ENCODE measurements around the gene PODN.

Gene PODN

GRCh38 chr1:53123453-53124140, 61.6 kb downstream of the PODN start:
- TF ChIP-seq TCF4 (CRISPR knock-in tag; IDR thresholded peaks at IDR 0.05; ENCODE audit: borderline replicate concordance) (no peak), ISL1 (CRISPR knock-in tag; IDR thresholded peaks at IDR 0.05) (no peak), OSR1 (CRISPR knock-in tag; IDR thresholded peaks at IDR 0.05) (no peak), ZFP30 (CRISPR knock-in tag; IDR thresholded peaks at IDR 0.05) (no peak), CREB5 (CRISPR knock-in tag; IDR thresholded peaks at IDR 0.05; ENCODE audit: low read depth) (no peak), ZNF8 (CRISPR knock-in tag; IDR thresholded peaks at IDR 0.05) (no peak), ARNTL (CRISPR knock-in tag; IDR thresholded peaks at IDR 0.05; ENCODE audit: borderline replicate concordance, low read depth) (no peak), ZNF565 (CRISPR knock-in tag; conservative IDR thresholded peaks at IDR 0.05; ENCODE audit: low read depth) (no peak), ZNF70 (CRISPR knock-in tag; IDR thresholded peaks at IDR 0.05) (no peak), POU6F1 (CRISPR knock-in tag; IDR thresholded peaks at IDR 0.05; ENCODE audit: borderline replicate concordance, low read depth) (no peak), RARB (CRISPR knock-in tag; IDR thresholded peaks at IDR 0.05) (no peak), PPARA (CRISPR knock-in tag; IDR thresholded peaks at IDR 0.05; ENCODE audit: borderline replicate concordance) (no peak), SNAI2 (CRISPR knock-in tag; IDR thresholded peaks at IDR 0.05) (no peak), GLIS3 (CRISPR knock-in tag; IDR thresholded peaks at IDR 0.05) (no peak), ESRRG (CRISPR knock-in tag; IDR thresholded peaks at IDR 0.05) (no peak), ZFP3 (CRISPR knock-in tag; IDR thresholded peaks at IDR 0.05) (no peak), BACH2 (CRISPR knock-in tag; IDR thresholded peaks at IDR 0.05; ENCODE audit: borderline replicate concordance) (no peak), ZC3H10 (CRISPR knock-in tag; IDR thresholded peaks at IDR 0.05) (no peak)
- TF ChIP-seq, protein P1, sequence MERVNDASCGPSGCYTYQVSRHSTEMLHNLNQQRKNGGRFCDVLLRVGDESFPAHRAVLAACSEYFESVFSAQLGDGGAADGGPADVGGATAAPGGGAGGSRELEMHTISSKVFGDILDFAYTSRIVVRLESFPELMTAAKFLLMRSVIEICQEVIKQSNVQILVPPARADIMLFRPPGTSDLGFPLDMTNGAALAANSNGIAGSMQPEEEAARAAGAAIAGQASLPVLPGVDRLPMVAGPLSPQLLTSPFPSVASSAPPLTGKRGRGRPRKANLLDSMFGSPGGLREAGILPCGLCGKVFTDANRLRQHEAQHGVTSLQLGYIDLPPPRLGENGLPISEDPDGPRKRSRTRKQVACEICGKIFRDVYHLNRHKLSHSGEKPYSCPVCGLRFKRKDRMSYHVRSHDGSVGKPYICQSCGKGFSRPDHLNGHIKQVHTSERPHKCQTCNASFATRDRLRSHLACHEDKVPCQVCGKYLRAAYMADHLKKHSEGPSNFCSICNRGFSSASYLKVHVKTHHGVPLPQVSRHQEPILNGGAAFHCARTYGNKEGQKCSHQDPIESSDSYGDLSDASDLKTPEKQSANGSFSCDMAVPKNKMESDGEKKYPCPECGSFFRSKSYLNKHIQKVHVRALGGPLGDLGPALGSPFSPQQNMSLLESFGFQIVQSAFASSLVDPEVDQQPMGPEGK (CRISPR knock-in tag; IDR thresholded peaks at IDR 0.05; ENCODE audit: borderline replicate concordance), result no peak
- TF ChIP-seq, protein P2, sequence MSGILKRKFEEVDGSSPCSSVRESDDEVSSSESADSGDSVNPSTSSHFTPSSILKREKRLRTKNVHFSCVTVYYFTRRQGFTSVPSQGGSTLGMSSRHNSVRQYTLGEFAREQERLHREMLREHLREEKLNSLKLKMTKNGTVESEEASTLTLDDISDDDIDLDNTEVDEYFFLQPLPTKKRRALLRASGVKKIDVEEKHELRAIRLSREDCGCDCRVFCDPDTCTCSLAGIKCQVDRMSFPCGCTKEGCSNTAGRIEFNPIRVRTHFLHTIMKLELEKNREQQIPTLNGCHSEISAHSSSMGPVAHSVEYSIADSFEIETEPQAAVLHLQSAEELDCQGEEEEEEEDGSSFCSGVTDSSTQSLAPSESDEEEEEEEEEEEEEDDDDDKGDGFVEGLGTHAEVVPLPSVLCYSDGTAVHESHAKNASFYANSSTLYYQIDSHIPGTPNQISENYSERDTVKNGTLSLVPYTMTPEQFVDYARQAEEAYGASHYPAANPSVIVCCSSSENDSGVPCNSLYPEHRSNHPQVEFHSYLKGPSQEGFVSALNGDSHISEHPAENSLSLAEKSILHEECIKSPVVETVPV (CRISPR knock-in tag; IDR thresholded peaks at IDR 0.05), result no peak
- ATAC-seq, result no peak

DNA sequence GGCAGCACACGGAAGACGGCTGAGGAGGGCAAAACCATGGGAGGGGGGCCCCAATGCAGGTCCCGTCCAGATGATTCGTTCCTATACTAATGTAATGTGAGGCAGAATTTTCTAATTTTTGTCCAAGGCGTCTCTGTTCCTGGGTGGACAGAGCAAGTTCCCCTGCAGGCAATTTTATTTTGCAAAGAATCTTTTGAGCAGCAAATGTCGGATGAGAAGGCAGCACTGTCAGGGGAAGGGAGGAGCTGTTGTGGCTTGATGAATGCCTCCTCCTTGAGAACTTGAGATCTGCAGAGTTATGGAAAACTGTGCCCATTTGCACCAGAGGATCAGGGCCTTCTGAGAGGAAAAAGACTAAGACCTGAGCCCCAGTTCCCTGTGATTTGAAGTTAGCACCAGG, 63.1 kb downstream of the PODN start:
- ATAC-seq, result no peak
- TF ChIP-seq ZC3H10 (CRISPR knock-in tag; IDR thresholded peaks at IDR 0.05), result no peak
- TF ChIP-seq ARNTL (CRISPR knock-in tag; IDR thresholded peaks at IDR 0.05; ENCODE audit: borderline replicate concordance, low read depth), result no peak
- TF ChIP-seq, protein P1 (CRISPR knock-in tag; IDR thresholded peaks at IDR 0.05; ENCODE audit: borderline replicate concordance), result no peak
- no peak for TF ChIP-seq CREB5 (CRISPR knock-in tag; IDR thresholded peaks at IDR 0.05; ENCODE audit: low read depth)
- no peak for TF ChIP-seq POU6F1 (CRISPR knock-in tag; IDR thresholded peaks at IDR 0.05; ENCODE audit: borderline replicate concordance, low read depth)
- TF ChIP-seq RARB (CRISPR knock-in tag; IDR thresholded peaks at IDR 0.05), result no peak
- no peak for TF ChIP-seq BACH2 (CRISPR knock-in tag; IDR thresholded peaks at IDR 0.05; ENCODE audit: borderline replicate concordance)
- no peak for TF ChIP-seq ZNF8 (CRISPR knock-in tag; IDR thresholded peaks at IDR 0.05)
- TF ChIP-seq CSDC2 (CRISPR knock-in tag; IDR thresholded peaks at IDR 0.05), result no peak
- TF ChIP-seq ESRRG (CRISPR knock-in tag; IDR thresholded peaks at IDR 0.05), result no peak
- no peak for TF ChIP-seq PPARA (CRISPR knock-in tag; IDR thresholded peaks at IDR 0.05; ENCODE audit: borderline replicate concordance)
- TF ChIP-seq ZFP30 (CRISPR knock-in tag; IDR thresholded peaks at IDR 0.05), result no peak
- TF ChIP-seq OSR1 (CRISPR knock-in tag; IDR thresholded peaks at IDR 0.05), result no peak

Measured in SK-N-SH treated with all-trans-retinoic acid at 6 μM for 48 hours (cell line).